Esophagus squamous epithelium (tissue), 5 donors: Measurements from ENCODE around the gene PPP2R5C. TPM values are rescaled to one million over a fixed set of nuclear protein-coding genes. Genes with fewer than 3 reads are reported as not detected.

ENCODE experiments used
- DNase-seq: peaks from one replicate; lab custom pipeline; 2025; lab: John Stamatoyannopoulos, UW
- H3K27ac ChIP-seq, 4 donors: fragments of 200-600 bp; sonication (generic); one replicate each; pipeline ENCODE4 v1.5.1; 2016 to 2019; ENCODE audit warnings: mild to moderate bottlenecking in 1 of 4
- H3K27me3 ChIP-seq, 4 donors: fragments of 200-600 bp; sonication (generic); 1 replicate in 3 of 4; 2 replicates in 1 of 4; pipeline versions ENCODE4 v1.5.1 to v1.6.0; 2017 to 2021; ENCODE audit warnings: antibody characterized with exemption in 1 of 4
- H3K36me3 ChIP-seq, 3 donors: fragments of 200-600 bp; sonication (generic); one replicate each; pipeline ENCODE4 v1.5.1; 2016 to 2019
- H3K4me1 ChIP-seq, 3 donors: fragments of 200-600 bp; sonication (generic); one replicate each; pipeline ENCODE4 v1.5.1; 2017 to 2019
- H3K4me3 ChIP-seq, 4 donors: fragments of 200-600 bp; sonication (generic); 1 replicate in 3 of 4; 2 replicates in 1 of 4; pipeline ENCODE4 v1.5.1; 2016 to 2019; ENCODE audit warnings: mild to moderate bottlenecking in 2 of 4, moderate library complexity in 1 of 4
- H3K9me3 ChIP-seq, 3 donors: fragments of 200-600 bp; sonication (generic); one replicate each; pipeline ENCODE4 v1.5.1; 2016 to 2019
- POLR2A ChIP-seq, 4 donors: fragments of 450-650 bp; IDR thresholded peaks; one replicate each; pipeline ENCODE4 v1.6.1; 2017; ENCODE audit warnings: antibody characterized with exemption in 4 of 4, mild to moderate bottlenecking in 4 of 4, moderate library complexity in 3 of 4
- WGBS, 2 donors: methylation state at CpG; one replicate each; pipeline ENCODE4 v1.1.5; 2018; 5-methylcytosine and 5-hydroxymethylcytosine counted together
- intact Hi-C: fragments of 100-400 bp; cut with DNase I; formaldehyde crosslinking; loops from one replicate; pipeline ENCODE4 v1.15.0; 2022
- total RNA-seq, 4 donors: library from RNA; depleted of rRNA; stranded (reverse); fragments of >200 nt; gene quantifications; one replicate each; pipeline ENCODE4 v1.1.0, GENCODE V29; 2016
- TF ChIP-seq, protein P1 (sequence below), 6 experiments: fragments of 450-650 bp in 4 of 6; fragments of 200-600 bp in 2 of 6; sonication (generic) in 2 of 6; IDR thresholded peaks; one replicate each; pipeline ENCODE4 v1.5.1; 2016 to 2019; ENCODE audit warnings: antibody characterized with exemption in 6 of 6, mild to moderate bottlenecking in 4 of 6, moderate library complexity in 4 of 6
- donor health status: DM: yes; HTN: yes; CAD: no.

Gene PPP2R5C
- total RNA-seq, 4 donors from 2014 or later, result 66.3 to 92.3 (median 83.4) TPM

GRCh38 chr14:101948666-101949216 is 187.2 kb downstream of the PPP2R5C start:
- intact Hi-C loops, result no loop called here
- 0 to 3% methylated on average over 13 to 16 of the region's 29 CpGs for WGBS, 2 donors
- Histone ChIP-seq H3K36me3 (no peaks in the 10 kb centered on the region), H3K4me3 (peak overlapping the region; percentile 60 to 85 (median 79)), H3K27me3 (no peaks in the 10 kb centered on the region), H3K27ac (peak overlapping the region; percentile 95 to 97 (median 96)), H3K9me3 (no peaks in the 10 kb centered on the region), H3K4me1 (peaks cover 10 to 31% (median 10%) of the 10 kb centered on the region in 3 donors)
- no peak for TF ChIP-seq POLR2A (IDR thresholded peaks at IDR 0.05)
- TF ChIP-seq, protein P1, sequence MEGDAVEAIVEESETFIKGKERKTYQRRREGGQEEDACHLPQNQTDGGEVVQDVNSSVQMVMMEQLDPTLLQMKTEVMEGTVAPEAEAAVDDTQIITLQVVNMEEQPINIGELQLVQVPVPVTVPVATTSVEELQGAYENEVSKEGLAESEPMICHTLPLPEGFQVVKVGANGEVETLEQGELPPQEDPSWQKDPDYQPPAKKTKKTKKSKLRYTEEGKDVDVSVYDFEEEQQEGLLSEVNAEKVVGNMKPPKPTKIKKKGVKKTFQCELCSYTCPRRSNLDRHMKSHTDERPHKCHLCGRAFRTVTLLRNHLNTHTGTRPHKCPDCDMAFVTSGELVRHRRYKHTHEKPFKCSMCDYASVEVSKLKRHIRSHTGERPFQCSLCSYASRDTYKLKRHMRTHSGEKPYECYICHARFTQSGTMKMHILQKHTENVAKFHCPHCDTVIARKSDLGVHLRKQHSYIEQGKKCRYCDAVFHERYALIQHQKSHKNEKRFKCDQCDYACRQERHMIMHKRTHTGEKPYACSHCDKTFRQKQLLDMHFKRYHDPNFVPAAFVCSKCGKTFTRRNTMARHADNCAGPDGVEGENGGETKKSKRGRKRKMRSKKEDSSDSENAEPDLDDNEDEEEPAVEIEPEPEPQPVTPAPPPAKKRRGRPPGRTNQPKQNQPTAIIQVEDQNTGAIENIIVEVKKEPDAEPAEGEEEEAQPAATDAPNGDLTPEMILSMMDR (IDR thresholded peaks at IDR 0.05), result no peak
- DNase-seq, result no peak

- intact Hi-C loops, result loop anchor here (10.0 kb wide), 1 partner anchor 175 kb away; no protein-coding TSS in a partner anchor
- no peak overlapping the region for H3K27ac ChIP-seq
Measured at GRCh38 chr14:101950100-101950499, 188.6 kb downstream of the PPP2R5C start.

GRCh38 chr14:101950516-101951215 is 189.2 kb downstream of the PPP2R5C start:
- H3K27me3 ChIP-seq, result no peaks in the 10 kb centered on the region
- intact Hi-C loops, result loop anchor here (10.0 kb wide), 1 partner anchor 176 kb away; no protein-coding TSS in a partner anchor
- 67 to 71% methylated on average over 1 to 2 of the region's 4 CpGs for WGBS, 2 donors
- H3K9me3 ChIP-seq, result no peaks in the 10 kb centered on the region
- no peak overlapping the region for H3K4me3 ChIP-seq
- H3K27ac ChIP-seq, result peak overlapping the region in 1 of 4 donors; percentile 20
- H3K4me1 ChIP-seq, result peaks cover 10 to 31% (median 10%) of the 10 kb centered on the region in 3 donors
- no peak for TF ChIP-seq POLR2A (IDR thresholded peaks at IDR 0.05)
- TF ChIP-seq, protein P1 (IDR thresholded peaks at IDR 0.05), result no peak
- no peaks in the 10 kb centered on the region for H3K36me3 ChIP-seq
- no peak for DNase-seq

More at GRCh38 chr14:101950100-101950499, 188.6 kb downstream of the PPP2R5C start:
- Histone ChIP-seq H3K4me3 (no peak overlapping the region), H3K27me3 (no peaks in the 10 kb centered on the region), H3K4me1 (peaks cover 10 to 31% (median 10%) of the 10 kb centered on the region in 3 donors), H3K36me3 (no peaks in the 10 kb centered on the region), H3K9me3 (no peaks in the 10 kb centered on the region)
- TF ChIP-seq, protein P1 (IDR thresholded peaks at IDR 0.05), result no peak
- no peak for TF ChIP-seq POLR2A (IDR thresholded peaks at IDR 0.05)
- WGBS, 2 donors, result 58% methylated on average over 4 of the region's 4 CpGs
- DNase-seq, result no peak

DNA sequence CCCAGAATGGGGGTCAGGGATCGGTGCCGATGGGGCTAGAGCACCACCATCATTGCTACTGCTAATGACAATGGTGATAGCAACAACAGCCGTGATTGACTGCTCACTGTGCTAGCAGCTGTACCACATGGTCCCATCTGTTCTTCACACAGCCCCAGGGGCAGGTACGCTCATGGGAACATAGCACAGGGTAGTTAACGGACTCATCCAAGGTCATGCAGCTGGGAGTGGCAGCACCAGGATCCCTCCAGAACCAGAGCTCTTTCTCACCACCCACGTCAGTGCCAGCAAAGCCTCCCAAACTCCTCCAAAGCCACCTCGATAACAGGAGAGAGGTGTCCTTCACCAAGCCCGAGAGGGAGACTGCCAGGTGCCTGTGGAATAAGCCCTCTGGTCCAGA is 191.6 kb downstream of the PPP2R5C start:
- intact Hi-C loops, result loop anchor here (10.0 kb wide), 1 partner anchor 178 kb away; no protein-coding TSS in a partner anchor
- no peak overlapping the region for H3K27ac ChIP-seq
- H3K36me3 ChIP-seq, result no peaks in the 10 kb centered on the region
- no peak overlapping the region for H3K4me3 ChIP-seq
- H3K9me3 ChIP-seq, result no peaks in the 10 kb centered on the region
- H3K4me1 ChIP-seq, result peaks cover 10 to 22% (median 10%) of the 10 kb centered on the region in 3 donors
- 84 to 86% methylated on average over 5 to 8 of the region's 8 CpGs for WGBS, 2 donors
- DNase-seq, result no peak
- H3K27me3 ChIP-seq, result no peaks in the 10 kb centered on the region
- TF ChIP-seq, protein P1 (IDR thresholded peaks at IDR 0.05), result no peak
- TF ChIP-seq POLR2A (IDR thresholded peaks at IDR 0.05), result no peak

DNA sequence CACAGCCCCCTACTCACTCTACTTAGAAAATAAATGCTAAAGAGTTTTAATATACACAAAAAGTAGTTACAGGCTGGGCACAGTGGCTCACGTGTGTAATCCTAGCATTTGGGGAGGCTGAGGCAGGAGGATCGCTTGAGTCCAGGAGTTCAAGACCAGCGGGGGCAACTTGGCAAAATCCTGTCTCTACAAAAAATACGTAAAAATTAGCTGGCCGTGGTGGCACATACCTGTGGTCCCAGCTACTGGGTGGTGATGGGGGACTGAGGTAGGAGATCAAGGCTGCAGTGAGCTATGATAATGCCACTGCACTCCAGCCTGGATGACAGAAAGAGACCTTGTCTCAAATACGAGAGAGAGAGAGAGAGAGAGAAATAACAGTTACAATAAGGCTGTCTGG is 193.0 kb downstream of the PPP2R5C start:
- DNase-seq, result no peak

More for the DNA sequence above, 193.0 kb downstream of the PPP2R5C start:
- TF ChIP-seq, protein P1 (IDR thresholded peaks at IDR 0.05), result no peak
- no peak for TF ChIP-seq POLR2A (IDR thresholded peaks at IDR 0.05)
- Histone ChIP-seq H3K4me1 (peaks cover 2 to 12% (median 3%) of the 10 kb centered on the region in 3 donors), H3K27ac (no peak overlapping the region), H3K4me3 (no peak overlapping the region), H3K36me3 (no peaks in the 10 kb centered on the region), H3K27me3 (no peaks in the 10 kb centered on the region), H3K9me3 (no peaks in the 10 kb centered on the region)
- 77 to 79% methylated on average over 6 of the region's 6 CpGs for WGBS, 2 donors
- intact Hi-C loops, result loop anchor here (10.0 kb wide), 1 partner anchor 180 kb away; no protein-coding TSS in a partner anchor
